ENCODE data around the gene MOB1B. TPM values are rescaled to one million over a fixed set of nuclear protein-coding genes. Genes with fewer than 3 reads are reported as not detected.
"Not testable (repeated sequence)": the region's sequence is repeated elsewhere in the genome, so short reads cannot be mapped to it uniquely, and the experiment has no call there.

The MOB1B gene
- total RNA-seq, 1 experiment from 2014 or later: 33.2 TPM

DNA sequence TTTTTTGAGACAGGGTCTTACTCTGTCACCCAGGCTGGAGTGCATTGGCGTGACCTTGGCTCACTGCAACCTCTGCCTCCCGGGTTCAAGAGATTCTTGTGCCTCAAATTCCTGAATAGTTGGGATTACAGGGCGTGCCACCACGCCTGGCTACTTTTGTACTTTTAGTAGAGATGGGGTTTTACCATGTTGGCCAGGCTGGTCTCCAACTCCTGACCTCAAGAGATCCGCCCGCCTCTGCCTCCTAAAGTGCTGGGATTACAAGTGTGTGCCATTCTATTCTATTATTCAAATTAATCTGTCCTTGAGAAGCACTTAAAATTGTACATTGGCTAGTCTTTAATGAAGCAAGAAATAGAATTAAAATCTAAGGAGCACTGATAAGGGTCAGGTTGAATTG is 3.6 kb upstream of the MOB1B start:
- CTCF ChIA-PET; ATAC-seq; H2AFZ ChIP-seq (ENCODE audit: low read depth, low read length, poor library complexity, severe bottlenecking); H4K20me1 ChIP-seq (ENCODE audit: insufficient read depth); H3K4me2 ChIP-seq (ENCODE audit: low read length); H3K27me3 ChIP-seq (ENCODE audit: insufficient read depth, low read length); H3K9me3 ChIP-seq (ENCODE audit: control insufficient read depth in 1 of 2, insufficient read depth in 1 of 2, low read depth in 1 of 2, low read length in 2 of 2); DNase-seq (ENCODE audit: low read depth, low spot score); H3K9me2 ChIP-seq (ENCODE audit: insufficient read depth); H3K27ac ChIP-seq (ENCODE audit: low read depth, low read length); POLR2A ChIA-PET; RAD21 ChIA-PET (ENCODE audit: low non-redundant PET in 1 of 2, low total read pairs in 2 of 2, uncharacterized antibody in 2 of 2, unreplicated experiment in 2 of 2); H3K9ac ChIP-seq (ENCODE audit: low read length); intact Hi-C loops (cut with micrococcal nuclease); H3K4me3 ChIP-seq (replicated peaks in 1 of 2; ENCODE audit: low read depth in 1 of 2, low read length in 2 of 2); H3K36me3 ChIP-seq (ENCODE audit: control insufficient read depth in 1 of 2, insufficient read depth in 2 of 2, low read length in 2 of 2); BruUV-seq (replicated peaks): not testable (repeated sequence)
- Histone ChIP-seq H3K79me2 (ENCODE audit: insufficient read depth, low read length) (peaks cover 11% of the 10 kb centered on the region), H3K4me1 (ENCODE audit: control insufficient read depth in 1 of 2, insufficient read depth in 2 of 2, low read length in 2 of 2) (peaks cover 2 to 15% of the 10 kb centered on the region in 2 experiments)

GRCh38 chr4:70901607-70901983 is 574 bp upstream of the MOB1B start:
- H3K36me3 ChIP-seq (ENCODE audit: control insufficient read depth in 1 of 2, insufficient read depth in 2 of 2, low read length in 2 of 2): peaks cover 0 to 6% of the 10 kb centered on the region in 2 experiments; a peak in 1 of 4 replicates
- H3K27ac ChIP-seq (ENCODE audit: low read depth, low read length): peak overlapping the region; percentile 35
- H2AFZ ChIP-seq (ENCODE audit: low read depth, low read length, poor library complexity, severe bottlenecking): peak overlapping the region; percentile 93
- peak overlapping the region; percentile 95 for H3K4me2 ChIP-seq (ENCODE audit: low read length)
- no peaks in the 10 kb centered on the region for H4K20me1 ChIP-seq (ENCODE audit: insufficient read depth)
- CTCF ChIA-PET: interaction anchor here (1.0 to 1.2 kb wide), 5 partner anchors 14 to 300 kb away, joined by 3 to 6 read pairs (median 3); no protein-coding TSS in a partner anchor
- no peaks in the 10 kb centered on the region for H3K27me3 ChIP-seq (ENCODE audit: insufficient read depth, low read length)
- BruUV-seq (replicated peaks): TSS peak; percentile 90
- no peak; the same call in 1 of the 2 replicates for ATAC-seq
- H3K9me3 ChIP-seq (ENCODE audit: control insufficient read depth in 1 of 2, insufficient read depth in 1 of 2, low read depth in 1 of 2, low read length in 2 of 2): no peaks in the 10 kb centered on the region
- peaks cover 4 to 16% of the 10 kb centered on the region in 2 experiments for H3K4me1 ChIP-seq (ENCODE audit: control insufficient read depth in 1 of 2, insufficient read depth in 2 of 2, low read length in 2 of 2)
- H3K79me2 ChIP-seq (ENCODE audit: insufficient read depth, low read length): peaks cover 39% of the 10 kb centered on the region
- DNase-seq (ENCODE audit: low read depth, low spot score): no peak
- peak overlapping the region; percentile 70 for H3K9ac ChIP-seq (ENCODE audit: low read length)
- H3K9me2 ChIP-seq (ENCODE audit: insufficient read depth): no peaks in the 10 kb centered on the region
- POLR2A ChIA-PET: interaction anchor here (1.0 to 1.6 kb wide), 2 partner anchors 29 to 64 kb away, joined by 3 read pairs; no protein-coding TSS in a partner anchor
- H3K4me3 ChIP-seq (replicated peaks in 1 of 2; ENCODE audit: low read depth in 1 of 2, low read length in 2 of 2): peak overlapping the region; percentile 78 to 85
- RAD21 ChIA-PET (ENCODE audit: low non-redundant PET in 1 of 2, low total read pairs in 2 of 2, uncharacterized antibody in 2 of 2, unreplicated experiment in 2 of 2): interaction anchor here in 1 of 2 experiments (0.5 kb wide), 1 partner anchor 55 kb away, joined by 3 read pairs; no protein-coding TSS in a partner anchor
- TF ChIP-seq ELF1 (IDR thresholded peaks at IDR 0.05; ENCODE audit: borderline replicate concordance, low read depth) (no peak), SRF (IDR thresholded peaks at IDR 0.05; ENCODE audit: low read depth) (no peak), POLR2AphosphoS5 (IDR thresholded peaks at IDR 0.05; ENCODE audit: low read depth, low read length) (no peak), JUND (IDR thresholded peaks at IDR 0.05) (no peak), CEBPB (IDR thresholded peaks at IDR 0.05; ENCODE audit: low read depth) (no peak), SP1 (IDR thresholded peaks at IDR 0.05; ENCODE audit: low read depth) (no peak), CBX3 (IDR thresholded peaks at IDR 0.05; ENCODE audit: low read depth) (no peak)
- intact Hi-C loops (cut with micrococcal nuclease): loop anchor here (5.0 kb wide), 1 partner anchor 91 kb away; the partner anchor contains the start of gene DCK

Measured in HCT116 (cell line).